ENCODE results near the gene RTL9. TPM values are rescaled to one million over a fixed set of nuclear protein-coding genes. Genes with fewer than 3 reads are reported as not detected.

RTL9 gene
- total RNA-seq, 1 donor from 2014 or later = under 0.01 TPM

- TF ChIP-seq CTCF (IDR thresholded peaks at IDR 0.05; ENCODE audit: insufficient read depth, low read length, poor library complexity, severe bottlenecking) = no peak
- DNase-seq (ENCODE audit: low read depth) = no peak
- Histone ChIP-seq H3K27me3 (ENCODE audit: control insufficient read depth, insufficient read depth, low read length) (no peaks in the 10 kb centered on the region), H3K36me3 (ENCODE audit: control insufficient read depth, insufficient read depth, low read length) (no peaks in the 10 kb centered on the region), H3K4me3 (ENCODE audit: low read depth, low read length) (no peak overlapping the region)
Observed at GRCh38 chrX:110363244-110363643, 4.6 kb downstream of the RTL9 start.

- Histone ChIP-seq H3K27me3 (ENCODE audit: control insufficient read depth, insufficient read depth, low read length) (peaks cover 2% of the 10 kb centered on the region), H3K4me3 (ENCODE audit: low read depth, low read length) (no peak overlapping the region), H3K36me3 (ENCODE audit: control insufficient read depth, insufficient read depth, low read length) (no peaks in the 10 kb centered on the region)
- TF ChIP-seq CTCF (IDR thresholded peaks at IDR 0.05; ENCODE audit: insufficient read depth, low read length, poor library complexity, severe bottlenecking) = no peak
- DNase-seq (ENCODE audit: low read depth) = no peak
Observed at GRCh38 chrX:110373310-110373709, 14.7 kb downstream of the RTL9 start.

GRCh38 chrX:110374559-110374958 lies 15.9 kb downstream of the RTL9 start:
- Histone ChIP-seq H3K27me3 (ENCODE audit: control insufficient read depth, insufficient read depth, low read length) (peaks cover 2% of the 10 kb centered on the region), H3K36me3 (ENCODE audit: control insufficient read depth, insufficient read depth, low read length) (no peaks in the 10 kb centered on the region), H3K4me3 (ENCODE audit: low read depth, low read length) (no peak overlapping the region)
- no peak for TF ChIP-seq CTCF (IDR thresholded peaks at IDR 0.05; ENCODE audit: insufficient read depth, low read length, poor library complexity, severe bottlenecking)
- no peak for DNase-seq (ENCODE audit: low read depth)

GRCh38 chrX:110381216-110381615 lies 22.6 kb downstream of the RTL9 start:
- Histone ChIP-seq H3K27me3 (ENCODE audit: control insufficient read depth, insufficient read depth, low read length) (peaks cover under 1% of the 10 kb centered on the region), H3K36me3 (ENCODE audit: control insufficient read depth, insufficient read depth, low read length) (no peaks in the 10 kb centered on the region), H3K4me3 (ENCODE audit: low read depth, low read length) (no peak overlapping the region)
- no peak for DNase-seq (ENCODE audit: low read depth)
- no peak for TF ChIP-seq CTCF (IDR thresholded peaks at IDR 0.05; ENCODE audit: insufficient read depth, low read length, poor library complexity, severe bottlenecking)

- no peak for DNase-seq (ENCODE audit: low read depth)
- TF ChIP-seq CTCF (IDR thresholded peaks at IDR 0.05; ENCODE audit: insufficient read depth, low read length, poor library complexity, severe bottlenecking) = no peak
Observed at GRCh38 chrX:110383414-110383813, 24.8 kb downstream of the RTL9 start.

GRCh38 chrX:110384490-110384889 lies 25.8 kb downstream of the RTL9 start:
- no peaks in the 10 kb centered on the region for H3K36me3 ChIP-seq (ENCODE audit: control insufficient read depth, insufficient read depth, low read length)
- H3K4me3 ChIP-seq (ENCODE audit: low read depth, low read length) = no peak overlapping the region
- DNase-seq (ENCODE audit: low read depth) = no peak
- TF ChIP-seq CTCF (IDR thresholded peaks at IDR 0.05; ENCODE audit: insufficient read depth, low read length, poor library complexity, severe bottlenecking) = no peak
- no peaks in the 10 kb centered on the region for H3K27me3 ChIP-seq (ENCODE audit: control insufficient read depth, insufficient read depth, low read length)

More at GRCh38 chrX:110383414-110383813, 24.8 kb downstream of the RTL9 start:
- Histone ChIP-seq H3K4me3 (ENCODE audit: low read depth, low read length) (no peak overlapping the region), H3K36me3 (ENCODE audit: control insufficient read depth, insufficient read depth, low read length) (no peaks in the 10 kb centered on the region), H3K27me3 (ENCODE audit: control insufficient read depth, insufficient read depth, low read length) (no peaks in the 10 kb centered on the region)

Data from kidney epithelial cell (primary cell).